Nephron (organoid): ENCODE data around the gene POP4.

Experiments
- H3K27ac Mint-ChIP-seq, 3 experiments: 2 replicates each; pipeline ENCODE4 v1.8.0; 2020; ENCODE audit warnings: mixed read lengths in 3 of 3, mild to moderate bottlenecking in 2 of 3, moderate library complexity in 1 of 3
- H3K27me3 Mint-ChIP-seq: 2 replicates; pipeline ENCODE4 v1.8.0; 2021; ENCODE audit warnings: low read depth, mild to moderate bottlenecking, moderate library complexity, mixed read lengths
- H3K36me3 Mint-ChIP-seq: 2 replicates; pipeline ENCODE4 v1.8.0; 2020; ENCODE audit warnings: low read depth, mixed read lengths
- H3K4me1 Mint-ChIP-seq: 2 replicates; pipeline ENCODE4 v1.8.0; 2020; ENCODE audit warnings: mixed read lengths
- H3K4me3 Mint-ChIP-seq, 3 experiments: 2 replicates each; pipeline ENCODE4 v1.8.0; 2020; ENCODE audit warnings: mild to moderate bottlenecking in 3 of 3, mixed read lengths in 3 of 3, moderate library complexity in 2 of 3
- H3K9me3 Mint-ChIP-seq: 2 replicates; pipeline ENCODE4 v1.8.0; 2020; ENCODE audit warnings: mixed read lengths
- TF ChIP-seq, protein P1 (sequence below), 3 experiments: fragments of 200-600 bp; sonication (generic); IDR thresholded peaks; one replicate each; pipeline ENCODE4 v1.5.0; 2021; ENCODE audit warnings: antibody characterized with exemption in 3 of 3; ENCODE audit not compliant: unreplicated experiment in 3 of 3

POP4 gene

DNA sequence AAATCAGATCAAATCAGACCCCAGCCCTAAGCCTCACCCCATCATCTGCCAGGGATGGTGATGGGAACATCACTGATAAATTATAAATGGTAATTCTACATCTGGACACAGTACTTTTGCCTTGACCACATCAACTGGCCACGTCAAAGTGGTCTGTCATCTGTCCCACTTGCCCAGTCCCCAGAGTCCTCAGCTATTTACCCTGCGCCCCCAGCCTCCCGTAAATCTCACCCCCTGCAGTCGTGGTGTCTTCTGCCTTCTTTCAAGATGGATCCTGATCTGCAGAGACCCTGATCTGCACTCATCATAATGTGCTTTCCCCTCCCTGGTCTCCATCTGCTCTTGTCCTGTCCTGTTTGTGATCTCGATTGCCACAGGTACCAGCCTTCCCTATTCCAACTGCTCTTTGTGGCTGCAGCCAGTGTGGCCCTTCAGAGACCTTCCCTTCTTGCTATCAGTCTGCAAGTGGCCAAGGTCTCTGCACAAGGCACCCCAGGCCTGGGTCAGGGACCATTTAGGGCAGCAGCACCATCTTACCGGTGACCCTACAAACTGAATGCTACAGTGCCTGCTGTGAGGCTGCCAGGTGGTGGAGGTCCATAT is 26.7 kb upstream of the POP4 start:
- H3K27ac Mint-ChIP-seq: no peak overlapping the region
- H3K4me3 Mint-ChIP-seq: no peak overlapping the region
- peaks cover 12% of the 10 kb centered on the region for H3K4me1 Mint-ChIP-seq
- H3K36me3 Mint-ChIP-seq: no peaks in the 10 kb centered on the region
- peaks cover 4% of the 10 kb centered on the region for H3K9me3 Mint-ChIP-seq
- peaks cover 75% of the 10 kb centered on the region for H3K27me3 Mint-ChIP-seq
- TF ChIP-seq, protein P1, sequence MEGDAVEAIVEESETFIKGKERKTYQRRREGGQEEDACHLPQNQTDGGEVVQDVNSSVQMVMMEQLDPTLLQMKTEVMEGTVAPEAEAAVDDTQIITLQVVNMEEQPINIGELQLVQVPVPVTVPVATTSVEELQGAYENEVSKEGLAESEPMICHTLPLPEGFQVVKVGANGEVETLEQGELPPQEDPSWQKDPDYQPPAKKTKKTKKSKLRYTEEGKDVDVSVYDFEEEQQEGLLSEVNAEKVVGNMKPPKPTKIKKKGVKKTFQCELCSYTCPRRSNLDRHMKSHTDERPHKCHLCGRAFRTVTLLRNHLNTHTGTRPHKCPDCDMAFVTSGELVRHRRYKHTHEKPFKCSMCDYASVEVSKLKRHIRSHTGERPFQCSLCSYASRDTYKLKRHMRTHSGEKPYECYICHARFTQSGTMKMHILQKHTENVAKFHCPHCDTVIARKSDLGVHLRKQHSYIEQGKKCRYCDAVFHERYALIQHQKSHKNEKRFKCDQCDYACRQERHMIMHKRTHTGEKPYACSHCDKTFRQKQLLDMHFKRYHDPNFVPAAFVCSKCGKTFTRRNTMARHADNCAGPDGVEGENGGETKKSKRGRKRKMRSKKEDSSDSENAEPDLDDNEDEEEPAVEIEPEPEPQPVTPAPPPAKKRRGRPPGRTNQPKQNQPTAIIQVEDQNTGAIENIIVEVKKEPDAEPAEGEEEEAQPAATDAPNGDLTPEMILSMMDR (IDR thresholded peaks at IDR 0.05; ENCODE audit: unreplicated experiment in 3 of 3): no peak

DNA sequence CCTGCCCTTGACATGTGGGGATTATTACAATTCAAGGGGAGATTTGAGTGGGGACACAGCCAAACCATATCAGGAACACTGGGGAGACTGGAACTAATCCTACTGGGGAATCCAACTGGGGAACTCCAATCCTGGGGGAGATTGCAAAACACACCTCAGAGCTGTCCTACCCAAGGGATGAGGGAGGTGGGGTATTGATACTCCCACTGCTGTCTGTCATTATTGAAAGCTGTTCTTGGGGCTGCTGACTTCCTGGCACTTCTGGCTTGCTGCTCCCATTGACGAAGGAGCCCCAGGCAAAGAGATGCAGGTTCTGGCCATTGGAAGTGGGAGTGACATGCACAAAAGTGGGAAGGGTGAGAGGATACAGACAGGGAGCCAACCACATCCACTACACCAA is 24.7 kb upstream of the POP4 start:
- Mint-ChIP-seq H3K4me1 (peaks cover under 1% of the 10 kb centered on the region), H3K4me3 (no peak overlapping the region), H3K9me3 (peaks cover 4% of the 10 kb centered on the region), H3K27ac (no peak overlapping the region), H3K27me3 (peaks cover 55% of the 10 kb centered on the region), H3K36me3 (no peaks in the 10 kb centered on the region)
- TF ChIP-seq, protein P1 (IDR thresholded peaks at IDR 0.05; ENCODE audit: unreplicated experiment in 3 of 3): no peak

DNA sequence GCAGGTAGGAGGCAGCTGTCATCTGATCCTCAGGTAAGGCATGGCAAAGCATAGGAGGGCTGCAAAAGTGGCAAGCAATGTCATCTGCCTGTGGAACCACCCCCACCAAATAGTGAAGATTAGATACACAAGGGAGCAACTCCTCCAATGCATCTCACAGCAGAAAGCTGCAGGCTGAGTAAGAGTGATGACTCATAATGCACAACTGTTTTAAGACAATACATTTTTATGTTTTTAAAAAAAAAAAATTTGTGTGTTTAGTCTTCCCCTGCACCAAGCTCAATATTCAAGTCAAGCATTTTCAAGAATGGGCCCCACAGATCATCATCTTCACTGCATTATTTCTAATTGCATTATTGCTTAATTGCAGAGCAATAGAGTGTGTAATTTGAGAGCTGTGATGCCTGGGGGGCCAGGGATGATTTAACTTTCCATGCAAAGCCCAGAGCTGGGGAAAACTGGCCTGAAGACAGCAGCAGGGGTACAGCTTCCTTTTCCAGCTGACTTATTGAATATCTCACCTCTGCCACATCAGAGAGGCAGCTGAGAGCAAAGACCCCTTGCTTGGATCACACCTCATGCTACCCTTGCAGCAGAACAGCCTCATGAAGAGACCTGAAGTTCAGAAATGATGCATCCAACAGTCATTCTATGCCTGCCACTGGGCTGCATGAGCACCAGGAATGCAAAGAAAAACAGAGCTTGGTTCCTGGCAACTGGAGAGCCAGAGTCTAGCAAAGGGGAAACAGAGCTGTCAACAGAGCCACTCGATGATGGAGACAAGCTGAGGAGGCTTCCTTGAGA is 22.7 kb upstream of the POP4 start:
- no peak overlapping the region for H3K4me3 Mint-ChIP-seq
- H3K36me3 Mint-ChIP-seq: no peaks in the 10 kb centered on the region
- H3K9me3 Mint-ChIP-seq: peaks cover 7% of the 10 kb centered on the region
- no peak overlapping the region for H3K27ac Mint-ChIP-seq
- H3K27me3 Mint-ChIP-seq: peaks cover 46% of the 10 kb centered on the region
- H3K4me1 Mint-ChIP-seq: no peaks in the 10 kb centered on the region
- TF ChIP-seq, protein P1 (IDR thresholded peaks at IDR 0.05; ENCODE audit: unreplicated experiment in 3 of 3): no peak

DNA sequence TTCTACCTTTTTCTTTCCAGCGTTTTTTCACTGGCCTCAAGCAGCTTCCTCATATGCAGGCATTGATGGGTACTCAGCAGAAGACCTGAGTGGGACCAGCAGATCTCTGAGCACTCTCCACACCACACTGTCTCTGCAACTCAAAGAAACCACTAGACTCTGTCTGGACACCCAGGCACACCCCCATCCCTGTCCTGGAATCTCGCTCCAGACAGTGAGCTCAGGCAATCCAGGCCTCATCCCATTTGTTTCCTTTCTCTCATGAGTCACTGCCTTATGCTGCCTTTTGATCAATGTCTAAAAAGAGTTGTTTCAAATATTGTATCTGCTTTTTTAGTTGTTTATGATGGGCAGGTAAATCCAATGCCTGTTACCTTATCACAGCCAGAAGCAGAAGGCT is 19.7 kb upstream of the POP4 start:
- Mint-ChIP-seq H3K4me1 (no peaks in the 10 kb centered on the region), H3K27ac (no peak overlapping the region), H3K36me3 (no peaks in the 10 kb centered on the region), H3K4me3 (no peak overlapping the region), H3K27me3 (peaks cover 41% of the 10 kb centered on the region), H3K9me3 (peaks cover 8% of the 10 kb centered on the region)
- TF ChIP-seq, protein P1 (IDR thresholded peaks at IDR 0.05; ENCODE audit: unreplicated experiment in 3 of 3): no peak

DNA sequence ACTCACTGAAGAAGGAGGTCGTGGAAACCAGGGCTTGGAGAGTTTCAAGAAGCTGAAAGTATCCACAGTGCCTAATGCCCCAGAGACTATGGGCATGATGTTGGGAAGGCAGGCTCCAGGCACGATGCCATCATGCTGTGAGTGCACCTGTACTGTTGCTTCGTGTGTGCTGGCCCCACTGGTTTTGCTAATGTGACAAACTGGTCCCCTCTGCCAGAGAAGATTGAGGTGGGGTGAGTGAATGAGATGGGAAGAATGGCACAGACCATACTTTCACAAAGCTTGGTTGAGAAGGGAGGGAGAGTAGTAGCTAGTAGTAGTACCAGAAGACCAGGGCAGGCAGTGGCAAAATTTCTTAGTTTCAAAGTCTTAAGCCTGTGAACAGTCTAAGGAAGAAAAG is 19.0 kb upstream of the POP4 start:
- no peaks in the 10 kb centered on the region for H3K36me3 Mint-ChIP-seq
- peaks cover 47% of the 10 kb centered on the region for H3K27me3 Mint-ChIP-seq
- H3K27ac Mint-ChIP-seq: no peak overlapping the region
- H3K4me3 Mint-ChIP-seq: no peak overlapping the region
- H3K9me3 Mint-ChIP-seq: peaks cover 8% of the 10 kb centered on the region
- no peaks in the 10 kb centered on the region for H3K4me1 Mint-ChIP-seq
- TF ChIP-seq, protein P1 (IDR thresholded peaks at IDR 0.05; ENCODE audit: unreplicated experiment in 3 of 3): no peak
